ENCODE measurements around the gene FERMT2. TPM values are rescaled to one million over a fixed set of nuclear protein-coding genes. Genes with fewer than 3 reads are reported as not detected.

Gene FERMT2
- total RNA-seq, 1 donor from 2014 or later = 304 TPM

DNA sequence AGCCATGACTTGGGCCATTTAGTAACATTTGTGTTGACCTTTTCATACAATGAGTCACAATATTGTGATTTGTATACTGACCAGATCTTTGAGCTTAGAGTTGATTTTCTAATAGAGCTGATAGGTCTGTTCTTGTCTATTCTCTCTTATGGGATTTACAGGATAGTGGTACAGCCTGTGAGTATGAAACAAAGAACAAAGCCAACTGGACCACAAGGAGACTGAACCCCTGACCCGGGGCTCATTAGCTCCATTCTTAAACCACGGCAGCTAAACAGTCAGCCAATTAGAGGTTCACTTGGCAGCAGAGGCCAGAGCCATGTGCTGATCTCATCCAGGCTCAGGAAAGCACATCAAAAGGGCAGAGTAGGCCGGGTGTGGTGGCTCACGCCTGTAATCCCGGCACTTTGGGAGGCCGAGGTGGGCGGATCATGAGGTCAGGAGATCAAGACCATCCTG is 100.4 kb downstream of the FERMT2 start:
- peaks cover 49% of the 10 kb centered on the region for H3K4me1 Mint-ChIP-seq (ENCODE audit: unreplicated experiment)
- peak overlapping the region; percentile 90 for H3K27ac Mint-ChIP-seq (ENCODE audit: unreplicated experiment)
- H3K4me3 Mint-ChIP-seq (ENCODE audit: unreplicated experiment) = no peak overlapping the region
- peaks cover 4% of the 10 kb centered on the region for H3K9me3 Mint-ChIP-seq (ENCODE audit: unreplicated experiment)
- no peaks in the 10 kb centered on the region for H3K27me3 Mint-ChIP-seq (ENCODE audit: unreplicated experiment)
- TF ChIP-seq, protein P1, sequence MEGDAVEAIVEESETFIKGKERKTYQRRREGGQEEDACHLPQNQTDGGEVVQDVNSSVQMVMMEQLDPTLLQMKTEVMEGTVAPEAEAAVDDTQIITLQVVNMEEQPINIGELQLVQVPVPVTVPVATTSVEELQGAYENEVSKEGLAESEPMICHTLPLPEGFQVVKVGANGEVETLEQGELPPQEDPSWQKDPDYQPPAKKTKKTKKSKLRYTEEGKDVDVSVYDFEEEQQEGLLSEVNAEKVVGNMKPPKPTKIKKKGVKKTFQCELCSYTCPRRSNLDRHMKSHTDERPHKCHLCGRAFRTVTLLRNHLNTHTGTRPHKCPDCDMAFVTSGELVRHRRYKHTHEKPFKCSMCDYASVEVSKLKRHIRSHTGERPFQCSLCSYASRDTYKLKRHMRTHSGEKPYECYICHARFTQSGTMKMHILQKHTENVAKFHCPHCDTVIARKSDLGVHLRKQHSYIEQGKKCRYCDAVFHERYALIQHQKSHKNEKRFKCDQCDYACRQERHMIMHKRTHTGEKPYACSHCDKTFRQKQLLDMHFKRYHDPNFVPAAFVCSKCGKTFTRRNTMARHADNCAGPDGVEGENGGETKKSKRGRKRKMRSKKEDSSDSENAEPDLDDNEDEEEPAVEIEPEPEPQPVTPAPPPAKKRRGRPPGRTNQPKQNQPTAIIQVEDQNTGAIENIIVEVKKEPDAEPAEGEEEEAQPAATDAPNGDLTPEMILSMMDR (IDR thresholded peaks at IDR 0.05) = no peak
- peaks cover 17% of the 10 kb centered on the region for H3K36me3 Mint-ChIP-seq (ENCODE audit: unreplicated experiment)
- DNase-seq (ENCODE audit: extremely low spot score, unreplicated experiment) = no peak

DNA sequence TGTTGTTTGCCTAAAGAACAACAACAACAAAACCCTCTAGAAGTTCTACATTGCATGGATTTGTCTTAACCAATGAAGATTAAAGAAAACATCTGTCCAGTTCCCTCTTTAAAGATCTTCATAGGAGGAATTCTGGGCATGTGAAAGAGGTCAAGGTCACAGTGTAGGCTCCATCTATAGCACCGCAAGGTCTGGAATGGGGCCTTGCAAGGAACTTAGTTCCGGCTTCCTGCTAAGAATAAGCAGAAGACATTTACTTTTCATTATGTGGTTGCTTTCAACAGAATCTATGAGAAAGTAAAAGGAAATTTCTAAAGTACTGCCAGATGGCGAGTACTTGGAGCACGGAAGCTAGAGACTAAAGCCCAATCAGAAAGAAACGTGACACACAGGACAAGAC is 102.2 kb downstream of the FERMT2 start:
- H3K9me3 Mint-ChIP-seq (ENCODE audit: unreplicated experiment) = peaks cover 4% of the 10 kb centered on the region
- DNase-seq (ENCODE audit: extremely low spot score, unreplicated experiment) = no peak
- TF ChIP-seq, protein P1 (IDR thresholded peaks at IDR 0.05) = no peak
- no peaks in the 10 kb centered on the region for H3K27me3 Mint-ChIP-seq (ENCODE audit: unreplicated experiment)
- H3K4me1 Mint-ChIP-seq (ENCODE audit: unreplicated experiment) = peaks cover 57% of the 10 kb centered on the region
- H3K4me3 Mint-ChIP-seq (ENCODE audit: unreplicated experiment) = peak overlapping the region; percentile 22
- peak overlapping the region; percentile 90 for H3K27ac Mint-ChIP-seq (ENCODE audit: unreplicated experiment)
- H3K36me3 Mint-ChIP-seq (ENCODE audit: unreplicated experiment) = peaks cover 12% of the 10 kb centered on the region

DNA sequence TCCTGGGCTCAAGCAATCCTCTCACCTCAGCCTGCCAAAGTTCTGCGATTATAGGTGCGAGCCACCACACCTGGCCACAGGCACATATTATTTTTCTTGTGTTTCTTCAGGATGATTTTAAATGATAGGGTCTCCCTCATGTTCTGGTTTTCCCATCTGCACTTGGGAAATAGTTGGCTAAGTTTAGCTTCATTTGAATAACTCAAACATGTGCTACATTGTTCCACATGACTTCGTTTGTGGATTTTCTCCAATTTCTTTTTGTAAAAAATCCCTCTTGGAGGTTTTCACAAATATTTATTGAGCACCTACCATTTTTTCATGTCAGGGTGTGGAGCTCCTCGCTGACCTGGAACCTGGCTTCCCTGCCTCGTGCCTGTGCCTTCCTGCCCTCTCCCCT is 104.3 kb downstream of the FERMT2 start:
- H3K9me3 Mint-ChIP-seq (ENCODE audit: unreplicated experiment) = peaks cover 4% of the 10 kb centered on the region
- peak overlapping the region; percentile 54 for H3K27ac Mint-ChIP-seq (ENCODE audit: unreplicated experiment)
- H3K4me1 Mint-ChIP-seq (ENCODE audit: unreplicated experiment) = peaks cover 52% of the 10 kb centered on the region

DNA sequence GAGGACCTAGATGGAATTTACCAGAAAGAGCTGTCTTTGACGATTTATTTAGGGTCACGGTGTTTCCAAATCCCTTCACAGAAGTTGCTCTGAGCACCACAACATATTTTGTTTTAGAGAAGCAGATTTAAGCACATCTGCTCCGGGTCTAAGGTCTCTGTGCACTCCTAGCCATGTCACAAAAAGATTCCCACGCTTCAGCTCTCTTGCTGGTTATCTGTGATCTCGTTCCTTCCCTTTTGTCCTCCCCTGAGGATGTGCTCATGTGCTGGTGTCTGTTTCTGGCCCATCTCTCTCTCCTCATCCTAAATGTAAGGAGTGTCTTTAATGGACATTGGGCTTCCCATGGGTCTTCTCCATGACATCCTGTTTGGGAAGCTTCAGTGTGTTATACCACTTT is 105.8 kb downstream of the FERMT2 start:
- peak overlapping the region; percentile 96 for H3K27ac Mint-ChIP-seq (ENCODE audit: unreplicated experiment)

More for the DNA sequence above, 104.3 kb downstream of the FERMT2 start:
- Mint-ChIP-seq H3K27me3 (ENCODE audit: unreplicated experiment) (no peaks in the 10 kb centered on the region), H3K4me3 (ENCODE audit: unreplicated experiment) (no peak overlapping the region), H3K36me3 (ENCODE audit: unreplicated experiment) (peaks cover 6% of the 10 kb centered on the region)
- no peak for DNase-seq (ENCODE audit: extremely low spot score, unreplicated experiment)
- TF ChIP-seq, protein P1 (IDR thresholded peaks at IDR 0.05) = no peak

DNA sequence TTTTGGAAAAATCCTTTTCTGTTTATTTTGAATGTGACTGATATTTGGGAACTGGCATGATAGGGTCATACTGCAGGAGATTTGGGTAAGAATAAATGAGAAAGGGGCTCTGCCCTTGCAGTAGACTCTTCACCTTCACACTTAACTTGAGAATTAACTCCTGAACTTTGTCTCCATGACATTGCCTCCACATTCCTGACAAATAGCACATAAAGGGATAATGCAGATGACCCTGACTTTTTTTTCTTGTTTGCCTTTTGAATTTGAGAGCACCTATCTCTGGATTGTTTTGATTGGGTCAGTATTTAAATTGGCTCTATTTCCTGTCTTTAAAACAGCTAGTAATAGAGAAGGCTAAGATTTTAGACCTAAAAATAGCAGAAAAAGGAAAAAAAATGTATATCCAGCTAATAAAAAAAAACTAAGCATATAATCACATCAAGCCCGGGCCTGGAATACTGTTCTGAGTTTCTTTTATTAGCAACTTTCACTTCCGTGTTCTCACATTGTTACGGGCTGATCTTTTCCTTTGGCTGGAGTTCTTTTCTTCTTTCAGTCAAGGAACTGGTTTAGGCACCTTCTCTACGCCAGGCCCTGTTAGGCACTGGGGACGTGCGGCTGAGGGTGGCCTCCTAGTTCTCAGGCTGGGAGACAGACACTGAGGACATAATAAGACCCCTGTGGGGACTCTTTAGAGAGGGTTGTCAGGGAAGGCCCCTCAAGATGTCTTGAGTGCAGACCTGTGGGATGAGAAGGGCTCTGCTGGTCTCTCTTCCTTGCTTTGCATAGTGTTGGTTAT is 106.4 kb downstream of the FERMT2 start:
- H3K4me3 Mint-ChIP-seq (ENCODE audit: unreplicated experiment) = no peak overlapping the region
- H3K27me3 Mint-ChIP-seq (ENCODE audit: unreplicated experiment) = no peaks in the 10 kb centered on the region
- no peak for DNase-seq (ENCODE audit: extremely low spot score, unreplicated experiment)
- peaks cover 53% of the 10 kb centered on the region for H3K4me1 Mint-ChIP-seq (ENCODE audit: unreplicated experiment)
- TF ChIP-seq, protein P1 (IDR thresholded peaks at IDR 0.05) = no peak
- H3K9me3 Mint-ChIP-seq (ENCODE audit: unreplicated experiment) = peaks cover 4% of the 10 kb centered on the region
- peaks cover 6% of the 10 kb centered on the region for H3K36me3 Mint-ChIP-seq (ENCODE audit: unreplicated experiment)
- H3K27ac Mint-ChIP-seq (ENCODE audit: unreplicated experiment) = peak overlapping the region; percentile 96

More for the DNA sequence above, 105.8 kb downstream of the FERMT2 start:
- TF ChIP-seq, protein P1 (IDR thresholded peaks at IDR 0.05) = no peak
- H3K36me3 Mint-ChIP-seq (ENCODE audit: unreplicated experiment) = peaks cover 6% of the 10 kb centered on the region
- no peak for DNase-seq (ENCODE audit: extremely low spot score, unreplicated experiment)
- H3K4me1 Mint-ChIP-seq (ENCODE audit: unreplicated experiment) = peaks cover 55% of the 10 kb centered on the region
- no peaks in the 10 kb centered on the region for H3K27me3 Mint-ChIP-seq (ENCODE audit: unreplicated experiment)
- peaks cover 4% of the 10 kb centered on the region for H3K9me3 Mint-ChIP-seq (ENCODE audit: unreplicated experiment)
- no peak overlapping the region for H3K4me3 Mint-ChIP-seq (ENCODE audit: unreplicated experiment)
